K562 (cell line): Measurements from ENCODE around the gene FAM118B. TPM values are rescaled to one million over a fixed set of nuclear protein-coding genes. Genes with fewer than 3 reads are reported as not detected.

Experiments used
- ASH1L ChIP-seq: fragments of 450-650 bp; IDR thresholded peaks from 2 replicates; pipeline ENCODE4 v1.6.1; 2018; ENCODE audit warnings: borderline replicate concordance, mild to moderate bottlenecking, low read depth; ENCODE audit not compliant: partially characterized antibody
- BHLHE40 ChIP-seq: IDR thresholded peaks from 2 replicates; pipeline ENCODE4 v1.6.1; 2011; ENCODE audit warnings: low read length, improper control_type of control experiment
- ELF2 ChIP-seq: fragments of 250-450 bp; sonication (Bioruptor Pico); IDR thresholded peaks from 2 replicates; pipeline ENCODE4 v1.5.0; 2021; ENCODE audit warnings: mild to moderate bottlenecking
- FOXA3 ChIP-seq, 2 experiments: fragments of 450-650 bp in 1 of 2; sonication (generic) in 1 of 2; formaldehyde crosslinking; IDR thresholded peaks in 1 of 2; conservative IDR thresholded peaks in 1 of 2; 2 replicates each; pipeline versions ENCODE4 v1.4.0 to v1.8.0; 2020 to 2022; ENCODE audit warnings: mild to moderate bottlenecking in 2 of 2, missing genetic modification reagents in 1 of 2
- HINFP ChIP-seq: fragments of 450-650 bp; conservative IDR thresholded peaks from 2 replicates; pipeline ENCODE4 v1.6.1; 2016; ENCODE audit warnings: missing genetic modification characterization, low read depth, mild to moderate bottlenecking, control low read depth, missing compliant biosample characterization
- IRF2 ChIP-seq: sonication (generic); formaldehyde crosslinking; IDR thresholded peaks from 2 replicates; pipeline ENCODE4 v1.8.1; 2022; ENCODE audit warnings: mild to moderate bottlenecking, missing genetic modification reagents
- MTA1 ChIP-seq: fragments of 450-650 bp; IDR thresholded peaks from 2 replicates; pipeline ENCODE4 v1.6.1; 2017; ENCODE audit warnings: borderline replicate concordance
- NR2F6 ChIP-seq: fragments of 450-650 bp; formaldehyde crosslinking; IDR thresholded peaks from 2 replicates; pipeline ENCODE4 v1.4.0; 2020; ENCODE audit warnings: mild to moderate bottlenecking
- REST ChIP-seq, 2 experiments: fragments of 450-650 bp; formaldehyde crosslinking in 1 of 2; IDR thresholded peaks; 2 replicates each; pipeline versions ENCODE4 v1.4.0 to v1.6.1; 2014 to 2020; ENCODE audit warnings: mild to moderate bottlenecking in 2 of 2, borderline replicate concordance in 1 of 2, low read depth in 1 of 2
- SP1 ChIP-seq: sonication (generic); formaldehyde crosslinking; IDR thresholded peaks from 2 replicates; pipeline ENCODE4 v1.8.1; 2022; ENCODE audit warnings: mild to moderate bottlenecking, missing genetic modification reagents
- SREBF1 ChIP-seq: fragments of 150-350 bp; IDR thresholded peaks from 2 replicates; pipeline ENCODE4 v1.6.1; 2014; ENCODE audit warnings: antibody characterized with exemption, low read depth, low read length, borderline replicate concordance
- STAT5B ChIP-seq: fragments of 250-450 bp; sonication (Bioruptor Pico); IDR thresholded peaks from 2 replicates; pipeline ENCODE4 v1.8.0; 2021; ENCODE audit warnings: mild to moderate bottlenecking, inconsistent platforms
- TGIF2 ChIP-seq: sonication (generic); formaldehyde crosslinking; IDR thresholded peaks from 2 replicates; pipeline ENCODE4 v1.8.1; 2022; ENCODE audit warnings: mild to moderate bottlenecking, missing genetic modification reagents, moderate library complexity
- ZFP1 ChIP-seq: fragments of 450-650 bp; formaldehyde crosslinking; IDR thresholded peaks from 2 replicates; pipeline ENCODE4 v1.4.0; 2020; ENCODE audit warnings: mild to moderate bottlenecking, mixed read lengths
- ZNF12 ChIP-seq: sonication (generic); formaldehyde crosslinking; IDR thresholded peaks from 2 replicates; pipeline ENCODE4 v1.4.0; 2020; ENCODE audit warnings: mild to moderate bottlenecking, missing genetic modification reagents
- ZNF232 ChIP-seq: sonication (generic); formaldehyde crosslinking; IDR thresholded peaks from 2 replicates; pipeline ENCODE4 v1.8.0; 2022; ENCODE audit warnings: mild to moderate bottlenecking, missing genetic modification reagents
- polyA plus RNA-seq, 8 experiments: library from polyadenylated mRNA; depleted of rRNA in 4 of 8; stranded (reverse) in 5 of 8; unstranded in 3 of 8; fragments of >200 nt; fragmentation: Nextera tagmentation in 2 of 8; fragmentation: Illumina TruSeq in 1 of 8; extraction: Ambion mirVana in 2 of 8; extraction: Trizol in 1 of 8; gene quantifications; 2 replicates each; pipeline versions ENCODE4 v1.2.1 to v1.2.3, GENCODE V29; 2011 to 2014; ENCODE audit warnings: inconsistent platforms in 1 of 8, missing spikeins in 1 of 8
- total RNA-seq, 7 experiments: library from RNA; depleted of rRNA in 6 of 7; stranded (reverse); fragments of >200 nt in 6 of 7; fragmentation: Illumina TruSeq in 2 of 7; extraction: Trizol in 2 of 7; gene quantifications; 2 replicates each; pipeline versions ENCODE4 v1.2.1 to v1.2.3, GENCODE V29; 2011 to 2021; ENCODE audit warnings: low replicate concordance in 1 of 7
- TF ChIP-seq, protein P1 (sequence below): IDR thresholded peaks from 2 replicates; pipeline ENCODE4 v1.6.1; 2011; ENCODE audit not compliant: insufficient read length; ENCODE audit errors: extremely low read depth

Gene FAM118B
- total and polyA plus RNA-seq, 9 of the 15 experiments (the other 6 are each of a cell fraction or from before 2014, with no cell fraction given) = 12.0 to 49.0 (median 22.1) TPM

- no peak for TF ChIP-seq ZFP1 (CRISPR knock-in tag)
- peak; percentile 88 for TF ChIP-seq ELF2
- no peak for TF ChIP-seq HINFP (tag)
- no peak for TF ChIP-seq IRF2 (CRISPR knock-in tag)
- TF ChIP-seq NR2F6 (CRISPR knock-in tag) = no peak
- TF ChIP-seq ASH1L = peak; percentile 71
- peak; percentile 99 for TF ChIP-seq MTA1
- no peak for TF ChIP-seq ZNF232 (CRISPR knock-in tag)
- TF ChIP-seq SREBF1 = 0 out of 2 replicates have a peak, but pooled peaks have one; percentile 47
- TF ChIP-seq SP1 = peak; percentile 97
- TF ChIP-seq TGIF2 (CRISPR knock-in tag) = no peak
- no peak for TF ChIP-seq FOXA3 (CRISPR knock-in tag; conservative IDR thresholded peaks at IDR 0.05 in 1 of 2, IDR thresholded peaks at IDR 0.05 in 1 of 2)
- peak; percentile 69; the same call in 1 of the 2 replicates for TF ChIP-seq ZNF12 (CRISPR knock-in tag)
- 0 out of 2 replicates have a peak, but pooled peaks have one; percentile 24 for TF ChIP-seq REST (IDR thresholded peaks at IDR 0.05; ENCODE audit: borderline replicate concordance)
- no peak for TF ChIP-seq REST (CRISPR knock-in tag; IDR thresholded peaks at IDR 0.05; ENCODE audit: low read depth)
- TF ChIP-seq STAT5B (CRISPR knock-in tag) = no peak
- TF ChIP-seq BHLHE40 = peak; percentile 49; the same call in 1 of the 2 replicates
- TF ChIP-seq, protein P1, sequence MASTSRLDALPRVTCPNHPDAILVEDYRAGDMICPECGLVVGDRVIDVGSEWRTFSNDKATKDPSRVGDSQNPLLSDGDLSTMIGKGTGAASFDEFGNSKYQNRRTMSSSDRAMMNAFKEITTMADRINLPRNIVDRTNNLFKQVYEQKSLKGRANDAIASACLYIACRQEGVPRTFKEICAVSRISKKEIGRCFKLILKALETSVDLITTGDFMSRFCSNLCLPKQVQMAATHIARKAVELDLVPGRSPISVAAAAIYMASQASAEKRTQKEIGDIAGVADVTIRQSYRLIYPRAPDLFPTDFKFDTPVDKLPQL = no peak
Observed at GRCh38 chr11:126268708-126269579, 57.4 kb downstream of the FAM118B start, which contains the start of the genes FOXRED1 and SRPRA (continued).
